ENCODE measurements around the gene NR2C2AP.

DNA sequence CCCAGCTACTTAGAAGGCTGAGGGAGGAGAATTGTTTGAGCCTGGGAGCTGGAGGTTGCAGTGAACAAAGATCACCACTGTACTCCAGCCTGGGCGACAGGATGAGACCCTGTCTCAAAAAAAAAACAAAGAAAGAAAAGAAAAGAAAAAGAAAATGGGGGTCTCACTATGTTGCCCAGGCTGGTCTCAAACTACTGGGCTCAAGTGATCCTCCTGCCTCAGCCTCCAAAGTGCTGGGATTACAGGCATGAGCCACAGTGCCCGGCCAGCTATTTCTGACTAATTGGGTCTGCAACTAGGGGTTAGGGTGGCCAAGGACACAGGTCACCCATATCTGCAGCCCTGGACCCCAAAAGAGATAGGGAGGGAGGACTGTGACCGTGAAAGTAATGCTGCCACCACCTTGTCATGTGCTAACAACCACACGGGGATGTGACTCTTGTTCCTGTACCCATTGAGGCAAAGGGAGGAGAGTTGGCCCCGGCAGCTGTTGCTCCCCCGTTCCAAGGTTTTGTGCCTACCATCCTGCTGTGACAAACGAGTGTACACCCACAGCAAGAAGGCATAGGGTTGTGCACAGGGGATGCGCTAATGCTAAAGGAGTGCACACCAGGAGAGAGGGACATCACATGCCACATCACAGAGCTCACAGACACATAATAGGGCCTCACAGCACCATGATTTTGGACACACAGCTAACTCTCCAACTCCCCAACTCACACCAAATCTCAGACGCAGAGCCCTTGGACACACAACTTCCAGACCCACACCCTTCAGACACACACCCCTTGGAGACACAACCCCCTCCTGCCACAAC lies 33.8 kb downstream of the NR2C2AP start:
- TF ChIP-seq, protein P1, sequence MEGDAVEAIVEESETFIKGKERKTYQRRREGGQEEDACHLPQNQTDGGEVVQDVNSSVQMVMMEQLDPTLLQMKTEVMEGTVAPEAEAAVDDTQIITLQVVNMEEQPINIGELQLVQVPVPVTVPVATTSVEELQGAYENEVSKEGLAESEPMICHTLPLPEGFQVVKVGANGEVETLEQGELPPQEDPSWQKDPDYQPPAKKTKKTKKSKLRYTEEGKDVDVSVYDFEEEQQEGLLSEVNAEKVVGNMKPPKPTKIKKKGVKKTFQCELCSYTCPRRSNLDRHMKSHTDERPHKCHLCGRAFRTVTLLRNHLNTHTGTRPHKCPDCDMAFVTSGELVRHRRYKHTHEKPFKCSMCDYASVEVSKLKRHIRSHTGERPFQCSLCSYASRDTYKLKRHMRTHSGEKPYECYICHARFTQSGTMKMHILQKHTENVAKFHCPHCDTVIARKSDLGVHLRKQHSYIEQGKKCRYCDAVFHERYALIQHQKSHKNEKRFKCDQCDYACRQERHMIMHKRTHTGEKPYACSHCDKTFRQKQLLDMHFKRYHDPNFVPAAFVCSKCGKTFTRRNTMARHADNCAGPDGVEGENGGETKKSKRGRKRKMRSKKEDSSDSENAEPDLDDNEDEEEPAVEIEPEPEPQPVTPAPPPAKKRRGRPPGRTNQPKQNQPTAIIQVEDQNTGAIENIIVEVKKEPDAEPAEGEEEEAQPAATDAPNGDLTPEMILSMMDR (conservative IDR thresholded peaks at IDR 0.05), result no peak
- no peak for TF ChIP-seq ZFX (IDR thresholded peaks at IDR 0.05)
